Suprapubic skin (tissue), 4 donors: ENCODE results near the gene TMEM184B. TPM values are rescaled to one million over a fixed set of nuclear protein-coding genes. Genes with fewer than 3 reads are reported as not detected.

ENCODE experiments used
- DNase-seq, 2 donors: peaks; one replicate each; pipeline ENCODE4 v3.0.0-alpha.2; 2019; ENCODE audit warnings: low spot score in 2 of 2
- H3K27ac ChIP-seq: fragments of 200-600 bp; sonication (generic); one replicate; pipeline ENCODE4 v1.5.1; 2019
- H3K27me3 ChIP-seq: fragments of 200-600 bp; sonication (generic); one replicate; pipeline ENCODE4 v1.5.1; 2019
- H3K36me3 ChIP-seq: fragments of 200-600 bp; sonication (generic); one replicate; pipeline ENCODE4 v1.5.1; 2019
- H3K4me1 ChIP-seq: fragments of 200-600 bp; sonication (generic); one replicate; pipeline ENCODE4 v1.5.1; 2019
- H3K4me3 ChIP-seq: fragments of 200-600 bp; sonication (generic); one replicate; pipeline ENCODE4 v1.5.1; 2019; ENCODE audit warnings: mild to moderate bottlenecking
- H3K9me3 ChIP-seq: fragments of 200-600 bp; sonication (generic); one replicate; pipeline ENCODE4 v1.5.1; 2019
- CTCF ChIP-seq, 2 donors: fragments of 200-600 bp in 1 of 2; fragments of 450-650 bp in 1 of 2; sonication (generic) in 1 of 2; IDR thresholded peaks; one replicate each; pipeline ENCODE4 v1.5.1; 2016 to 2019; ENCODE audit warnings: antibody characterized with exemption in 2 of 2, mild to moderate bottlenecking in 1 of 2, moderate library complexity in 1 of 2
- EP300 ChIP-seq: sonication (generic); formaldehyde crosslinking; IDR thresholded peaks from one replicate; pipeline ENCODE4 v1.6.1; 2017; ENCODE audit warnings: antibody characterized with exemption
- POLR2A ChIP-seq, 2 donors: fragments of 450-650 bp; IDR thresholded peaks; one replicate each; pipeline ENCODE4 v1.6.1; 2017; ENCODE audit warnings: antibody characterized with exemption in 2 of 2, mild to moderate bottlenecking in 2 of 2, moderate library complexity in 2 of 2
- POLR2AphosphoS5 ChIP-seq, 3 donors: sonication (generic); formaldehyde crosslinking; IDR thresholded peaks; one replicate each; pipeline ENCODE4 v1.6.1; 2017; ENCODE audit warnings: antibody characterized with exemption in 3 of 3
- WGBS: methylation state at CpG from one replicate; pipeline ENCODE4 v1.1.5; 2018; 5-methylcytosine and 5-hydroxymethylcytosine counted together
- total RNA-seq, 4 donors: library from RNA; depleted of rRNA; stranded (reverse); fragments of >200 nt; gene quantifications; one replicate each; pipeline ENCODE4 v1.1.0, GENCODE V29; 2016

TMEM184B gene
- total RNA-seq, 4 donors from 2014 or later, result 41.5 to 54.9 (median 46.0) TPM

GRCh38 chr22:38282397-38282796, 9.6 kb upstream of the TMEM184B start:
- WGBS, result 84% methylated on average over 9 of the region's 9 CpGs
- TF ChIP-seq CTCF (IDR thresholded peaks at IDR 0.05), result no peak
- no peak for TF ChIP-seq POLR2AphosphoS5 (IDR thresholded peaks at IDR 0.05)
- no peak for TF ChIP-seq POLR2A (IDR thresholded peaks at IDR 0.05)
- TF ChIP-seq EP300, result no peak
- Histone ChIP-seq H3K27ac (no peak overlapping the region), H3K36me3 (no peaks in the 10 kb centered on the region), H3K27me3 (no peaks in the 10 kb centered on the region), H3K4me1 (peaks cover 13% of the 10 kb centered on the region), H3K9me3 (no peaks in the 10 kb centered on the region), H3K4me3 (no peak overlapping the region)
- DNase-seq, result no peak

- WGBS, result 62% methylated on average over 2 of the region's 2 CpGs
- no peak for TF ChIP-seq CTCF (IDR thresholded peaks at IDR 0.05)
- Histone ChIP-seq H3K27ac (no peak overlapping the region), H3K27me3 (no peaks in the 10 kb centered on the region), H3K4me1 (peaks cover 27% of the 10 kb centered on the region), H3K9me3 (no peaks in the 10 kb centered on the region), H3K4me3 (no peak overlapping the region), H3K36me3 (no peaks in the 10 kb centered on the region)
- no peak for DNase-seq
These were observed 3.4 kb upstream of the TMEM184B start for GRCh38 chr22:38276166-38276565.

DNA sequence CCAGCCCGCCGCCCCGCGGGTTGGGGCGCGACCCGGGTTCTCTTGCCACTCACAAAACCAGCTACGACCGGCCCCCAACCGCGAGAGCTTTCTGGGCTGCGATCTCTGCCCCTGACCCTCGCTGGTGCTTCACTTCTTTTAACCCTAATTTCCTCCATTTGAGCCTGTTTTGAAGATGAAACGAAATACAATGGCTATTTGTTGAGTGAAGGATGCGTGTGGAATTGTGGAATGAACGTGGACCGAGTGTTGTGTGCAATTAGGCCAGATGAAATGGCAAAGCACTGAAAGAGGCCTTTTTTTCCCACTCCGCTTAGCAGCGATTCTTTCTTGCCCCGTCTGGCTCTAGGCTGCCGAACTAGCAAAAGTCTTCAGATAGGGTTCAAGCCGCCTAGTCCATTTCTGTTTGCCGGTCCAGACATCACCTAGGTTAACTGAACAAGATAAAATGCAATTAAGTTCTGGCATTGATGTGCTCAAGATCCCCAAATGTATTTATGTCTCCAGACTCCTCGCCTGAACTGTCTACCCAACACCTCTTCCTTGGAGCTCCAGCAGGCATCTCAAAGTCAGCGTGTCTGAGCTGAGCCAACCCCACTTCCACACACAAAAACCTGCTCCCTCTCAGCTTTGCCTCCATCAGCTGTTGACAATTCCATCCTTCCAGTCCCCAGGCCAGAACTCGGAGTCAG, 471 bp upstream of the TMEM184B start:
- peak overlapping the region; percentile 100 for H3K4me3 ChIP-seq
- TF ChIP-seq POLR2AphosphoS5 (IDR thresholded peaks at IDR 0.05), result no peak
- TF ChIP-seq EP300, result no peak
- TF ChIP-seq POLR2A (IDR thresholded peaks at IDR 0.05), result no peak
- no peak for TF ChIP-seq CTCF (IDR thresholded peaks at IDR 0.05)
- no peaks in the 10 kb centered on the region for H3K9me3 ChIP-seq
- peak overlapping the region; percentile 88 for H3K27ac ChIP-seq
- peaks cover 53% of the 10 kb centered on the region for H3K4me1 ChIP-seq
- 13% methylated on average over 24 of the region's 26 CpGs for WGBS
- no peak for DNase-seq
- no peaks in the 10 kb centered on the region for H3K27me3 ChIP-seq
- H3K36me3 ChIP-seq, result no peaks in the 10 kb centered on the region

GRCh38 chr22:38271927-38272372, 860 bp downstream of the TMEM184B start:
- Histone ChIP-seq H3K27me3 (no peaks in the 10 kb centered on the region), H3K4me3 (peak overlapping the region; percentile 100), H3K36me3 (no peaks in the 10 kb centered on the region), H3K27ac (peak overlapping the region; percentile 88), H3K9me3 (no peaks in the 10 kb centered on the region), H3K4me1 (peaks cover 65% of the 10 kb centered on the region)
- no peak for DNase-seq
- WGBS, result 0% methylated on average over 3 of the region's 7 CpGs
- TF ChIP-seq POLR2AphosphoS5 (IDR thresholded peaks at IDR 0.05), result no peak
- TF ChIP-seq EP300, result no peak
- no peak for TF ChIP-seq CTCF (IDR thresholded peaks at IDR 0.05)
- TF ChIP-seq POLR2A (IDR thresholded peaks at IDR 0.05), result no peak

- no peaks in the 10 kb centered on the region for H3K36me3 ChIP-seq
- peak overlapping the region; percentile 100 for H3K4me3 ChIP-seq
- H3K9me3 ChIP-seq, result no peaks in the 10 kb centered on the region
- 72% methylated on average over 6 of the region's 7 CpGs for WGBS
- peaks cover 71% of the 10 kb centered on the region for H3K4me1 ChIP-seq
- H3K27ac ChIP-seq, result peak overlapping the region; percentile 1
- no peak for DNase-seq
- H3K27me3 ChIP-seq, result no peaks in the 10 kb centered on the region
- TF ChIP-seq EP300 (no peak), POLR2A (IDR thresholded peaks at IDR 0.05) (no peak), CTCF (IDR thresholded peaks at IDR 0.05) (no peak), POLR2AphosphoS5 (IDR thresholded peaks at IDR 0.05) (no peak)
These were observed 1.7 kb downstream of the TMEM184B start for GRCh38 chr22:38271101-38271500.
